ENCODE data around the gene EPB41L5. TPM values are rescaled to one million over a fixed set of nuclear protein-coding genes. Genes with fewer than 3 reads are reported as not detected.
"Not testable (repeated sequence)": the region's sequence is repeated elsewhere in the genome, so short reads cannot be mapped to it uniquely, and the experiment has no call there.

Gene EPB41L5
- total RNA-seq, 1 donor from 2014 or later: 75.3 TPM

DNA sequence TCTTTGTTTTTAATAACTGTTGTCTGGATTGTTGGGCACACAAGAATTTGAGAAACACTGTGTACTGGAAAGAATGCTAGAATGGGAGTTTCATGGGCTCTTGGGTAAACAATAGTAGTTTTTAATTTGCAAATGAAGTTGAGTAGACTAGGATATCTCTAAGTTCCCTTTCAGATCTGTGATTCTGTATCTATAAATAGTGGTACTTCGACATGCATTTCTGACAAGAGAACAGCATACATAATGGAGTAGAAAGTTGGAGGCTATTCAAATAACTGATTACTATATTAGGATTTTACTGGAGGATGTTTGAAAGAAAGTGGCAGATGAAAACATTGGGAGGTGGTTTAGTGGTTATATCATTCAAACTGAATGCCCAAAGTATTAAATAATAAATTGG lies 29.5 kb downstream of the EPB41L5 start:
- peaks cover 57% of the 10 kb centered on the region for H3K36me3 Mint-ChIP-seq (ENCODE audit: insufficient read depth)
- H3K9me3 Mint-ChIP-seq (ENCODE audit: low read depth): peaks cover 12% of the 10 kb centered on the region
- TF ChIP-seq, protein P1, sequence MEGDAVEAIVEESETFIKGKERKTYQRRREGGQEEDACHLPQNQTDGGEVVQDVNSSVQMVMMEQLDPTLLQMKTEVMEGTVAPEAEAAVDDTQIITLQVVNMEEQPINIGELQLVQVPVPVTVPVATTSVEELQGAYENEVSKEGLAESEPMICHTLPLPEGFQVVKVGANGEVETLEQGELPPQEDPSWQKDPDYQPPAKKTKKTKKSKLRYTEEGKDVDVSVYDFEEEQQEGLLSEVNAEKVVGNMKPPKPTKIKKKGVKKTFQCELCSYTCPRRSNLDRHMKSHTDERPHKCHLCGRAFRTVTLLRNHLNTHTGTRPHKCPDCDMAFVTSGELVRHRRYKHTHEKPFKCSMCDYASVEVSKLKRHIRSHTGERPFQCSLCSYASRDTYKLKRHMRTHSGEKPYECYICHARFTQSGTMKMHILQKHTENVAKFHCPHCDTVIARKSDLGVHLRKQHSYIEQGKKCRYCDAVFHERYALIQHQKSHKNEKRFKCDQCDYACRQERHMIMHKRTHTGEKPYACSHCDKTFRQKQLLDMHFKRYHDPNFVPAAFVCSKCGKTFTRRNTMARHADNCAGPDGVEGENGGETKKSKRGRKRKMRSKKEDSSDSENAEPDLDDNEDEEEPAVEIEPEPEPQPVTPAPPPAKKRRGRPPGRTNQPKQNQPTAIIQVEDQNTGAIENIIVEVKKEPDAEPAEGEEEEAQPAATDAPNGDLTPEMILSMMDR (IDR thresholded peaks at IDR 0.05; ENCODE audit: unreplicated experiment): no peak
- H3K4me1 Mint-ChIP-seq (ENCODE audit: low read depth): peaks cover 11% of the 10 kb centered on the region
- no peaks in the 10 kb centered on the region for H3K27me3 Mint-ChIP-seq
- no peak overlapping the region for H3K4me3 Mint-ChIP-seq (ENCODE audit: low read depth)
- no peak for DNase-seq (ENCODE audit: low spot score, unreplicated experiment)
- H3K27ac Mint-ChIP-seq: no peak overlapping the region

DNA sequence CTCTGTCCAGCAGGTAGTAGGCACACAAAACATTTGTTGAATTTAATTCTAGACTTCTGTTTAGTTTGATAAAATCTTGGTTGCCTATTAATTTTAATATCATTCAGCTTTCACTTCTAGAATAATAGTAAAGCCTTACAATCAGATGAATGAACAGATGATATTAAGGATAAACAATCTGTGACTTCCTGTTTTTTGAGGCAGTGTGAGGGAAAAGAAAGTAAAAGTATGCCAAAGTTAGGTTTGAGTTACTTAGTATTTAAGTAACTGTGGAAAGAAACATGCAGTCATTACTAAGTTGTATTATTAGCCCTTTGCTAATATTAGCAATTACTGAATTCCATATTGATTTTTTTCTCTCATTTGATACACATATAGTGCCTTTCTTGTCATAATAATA lies 31.5 kb downstream of the EPB41L5 start:
- H3K36me3 Mint-ChIP-seq (ENCODE audit: insufficient read depth): peaks cover 69% of the 10 kb centered on the region
- H3K27ac Mint-ChIP-seq: no peak overlapping the region
- DNase-seq (ENCODE audit: low spot score, unreplicated experiment): no peak
- TF ChIP-seq, protein P1 (IDR thresholded peaks at IDR 0.05; ENCODE audit: unreplicated experiment): no peak
- H3K4me3 Mint-ChIP-seq (ENCODE audit: low read depth): no peak overlapping the region
- no peaks in the 10 kb centered on the region for H3K27me3 Mint-ChIP-seq
- peaks cover 19% of the 10 kb centered on the region for H3K9me3 Mint-ChIP-seq (ENCODE audit: low read depth)
- H3K4me1 Mint-ChIP-seq (ENCODE audit: low read depth): peaks cover 11% of the 10 kb centered on the region

DNA sequence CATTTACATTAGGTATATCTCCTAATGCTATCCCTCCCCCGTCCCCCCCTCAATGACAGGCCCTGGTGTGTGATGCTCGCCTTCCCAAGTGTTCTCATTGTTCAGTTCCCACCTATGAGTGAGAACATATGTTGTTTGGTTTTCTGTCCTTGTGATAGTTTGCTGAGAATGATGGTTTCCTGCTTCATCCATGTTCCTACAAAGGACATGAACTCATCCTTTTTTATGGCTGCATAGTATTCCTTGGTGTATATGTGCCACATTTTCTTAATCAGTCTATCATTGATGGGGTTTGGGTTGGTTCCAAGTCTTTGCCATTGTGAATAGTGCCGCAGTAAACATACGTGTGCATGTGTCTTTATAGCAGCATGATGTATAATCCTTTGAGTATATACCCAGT lies 32.9 kb downstream of the EPB41L5 start:
- peaks cover 24% of the 10 kb centered on the region for H3K9me3 Mint-ChIP-seq (ENCODE audit: low read depth)
- peaks cover 79% of the 10 kb centered on the region for H3K36me3 Mint-ChIP-seq (ENCODE audit: insufficient read depth)
- H3K27me3 Mint-ChIP-seq; H3K4me3 Mint-ChIP-seq (ENCODE audit: low read depth); H3K27ac Mint-ChIP-seq; DNase-seq (ENCODE audit: low spot score, unreplicated experiment): not testable (repeated sequence)
- H3K4me1 Mint-ChIP-seq (ENCODE audit: low read depth): peaks cover 11% of the 10 kb centered on the region

DNA sequence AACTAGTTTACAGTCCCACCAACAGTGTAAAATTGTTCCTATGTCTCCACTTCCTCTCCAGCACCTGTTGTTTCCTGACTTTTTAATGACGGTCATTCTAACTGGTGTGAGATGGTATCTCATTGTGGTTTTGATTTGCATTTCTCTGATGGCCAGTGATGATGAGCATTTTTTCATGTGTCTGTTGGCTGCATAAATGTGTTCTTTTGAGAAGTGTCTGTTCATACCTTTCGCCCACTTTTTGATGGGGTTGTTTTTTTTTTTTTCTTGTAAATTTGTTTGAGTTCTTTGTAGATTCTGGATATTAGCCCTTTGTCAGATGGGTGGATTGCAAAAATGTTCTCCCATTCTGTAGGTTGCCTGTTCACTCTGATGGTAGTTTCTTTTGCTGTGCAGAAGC lies 33.4 kb downstream of the EPB41L5 start:
- peaks cover 24% of the 10 kb centered on the region for H3K9me3 Mint-ChIP-seq (ENCODE audit: low read depth)
- peaks cover 82% of the 10 kb centered on the region for H3K36me3 Mint-ChIP-seq (ENCODE audit: insufficient read depth)
- DNase-seq (ENCODE audit: low spot score, unreplicated experiment); H3K27ac Mint-ChIP-seq; H3K4me3 Mint-ChIP-seq (ENCODE audit: low read depth); H3K27me3 Mint-ChIP-seq; H3K4me1 Mint-ChIP-seq (ENCODE audit: low read depth): not testable (repeated sequence)

DNA sequence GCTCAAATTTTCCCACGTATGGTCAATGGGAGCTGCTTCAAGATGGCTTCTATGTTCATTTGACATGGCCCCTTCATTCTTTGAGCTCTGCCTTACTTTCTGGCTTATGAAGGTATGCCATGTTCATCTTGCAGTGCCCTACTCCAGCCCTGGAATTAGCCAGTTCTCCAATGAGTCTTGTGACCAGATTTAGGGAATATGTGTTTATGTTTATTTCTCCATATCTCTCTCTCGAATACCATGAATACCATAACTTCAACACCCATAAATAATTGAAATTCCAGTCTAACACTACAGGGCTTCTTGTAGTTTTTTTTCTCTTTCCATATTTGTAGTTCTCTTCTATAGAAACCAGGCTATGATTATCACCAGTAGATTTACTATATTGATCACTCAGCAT lies 39.7 kb downstream of the EPB41L5 start:
- H3K27me3 Mint-ChIP-seq: no peaks in the 10 kb centered on the region
- no peak for DNase-seq (ENCODE audit: low spot score, unreplicated experiment)
- H3K4me1 Mint-ChIP-seq (ENCODE audit: low read depth): no peaks in the 10 kb centered on the region
- TF ChIP-seq, protein P1 (IDR thresholded peaks at IDR 0.05; ENCODE audit: unreplicated experiment): no peak
- H3K27ac Mint-ChIP-seq: no peak overlapping the region
- H3K36me3 Mint-ChIP-seq (ENCODE audit: insufficient read depth): peaks cover 88% of the 10 kb centered on the region
- H3K4me3 Mint-ChIP-seq (ENCODE audit: low read depth): no peak overlapping the region
- H3K9me3 Mint-ChIP-seq (ENCODE audit: low read depth): peaks cover 49% of the 10 kb centered on the region

DNA sequence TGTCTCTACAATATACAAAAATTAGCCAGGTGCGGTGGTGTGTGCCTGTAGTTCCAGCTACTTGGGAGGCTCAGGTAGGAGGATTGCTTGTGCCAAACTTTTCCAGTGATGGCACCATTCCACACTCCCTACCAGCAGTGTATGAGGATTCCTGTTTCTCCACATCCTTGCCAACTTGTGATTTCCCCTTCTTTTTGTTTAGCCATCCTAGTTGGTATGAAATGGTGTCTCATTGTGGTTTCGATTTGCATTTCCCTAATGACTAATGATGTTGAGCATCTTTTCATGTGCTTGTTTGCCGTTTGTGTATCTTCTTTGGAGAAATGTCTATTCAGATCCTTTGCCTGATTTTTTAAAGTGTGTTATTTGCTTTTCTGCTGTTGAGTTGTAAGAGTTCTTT lies 41.0 kb downstream of the EPB41L5 start:
- Mint-ChIP-seq H3K4me1 (ENCODE audit: low read depth) (no peaks in the 10 kb centered on the region), H3K4me3 (ENCODE audit: low read depth) (no peak overlapping the region), H3K9me3 (ENCODE audit: low read depth) (peaks cover 41% of the 10 kb centered on the region), H3K27ac (no peak overlapping the region), H3K36me3 (ENCODE audit: insufficient read depth) (peaks cover 75% of the 10 kb centered on the region), H3K27me3 (no peaks in the 10 kb centered on the region)
- DNase-seq (ENCODE audit: low spot score, unreplicated experiment): no peak
- TF ChIP-seq, protein P1 (IDR thresholded peaks at IDR 0.05; ENCODE audit: unreplicated experiment): no peak

Measured in progenitor cell of endocrine pancreas (in vitro differentiated cells).